DMS153 (cell line): ENCODE data around the gene ZC3HAV1.
"Not testable (repeated sequence)": the region's sequence is repeated elsewhere in the genome, so short reads cannot be mapped to it uniquely, and the experiment has no call there.

ENCODE experiments used
- DNase-seq: peaks from one replicate; lab custom pipeline; 2025; lab: John Stamatoyannopoulos, UW

The ZC3HAV1 gene

DNA sequence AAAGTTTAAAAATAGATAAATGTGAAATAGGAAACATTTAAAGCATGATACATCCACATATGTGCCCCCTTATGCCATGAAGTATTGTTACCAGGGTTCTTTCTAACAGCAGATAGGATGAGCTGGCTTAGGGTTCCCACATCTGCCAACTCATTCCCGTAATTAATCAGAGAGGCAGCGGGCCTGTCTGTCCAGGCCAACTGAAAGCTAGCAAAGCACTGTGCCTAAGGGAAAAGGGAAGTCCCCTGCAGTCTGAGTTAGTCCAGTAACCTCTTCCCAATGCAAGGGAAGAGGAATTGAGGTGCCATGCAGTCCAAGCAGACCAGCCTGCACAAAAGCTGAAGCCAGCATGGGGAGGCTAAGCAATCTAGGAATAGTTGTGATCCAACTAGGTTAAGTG is 55.4 kb downstream of the ZC3HAV1 start:
- no peak for DNase-seq

DNA sequence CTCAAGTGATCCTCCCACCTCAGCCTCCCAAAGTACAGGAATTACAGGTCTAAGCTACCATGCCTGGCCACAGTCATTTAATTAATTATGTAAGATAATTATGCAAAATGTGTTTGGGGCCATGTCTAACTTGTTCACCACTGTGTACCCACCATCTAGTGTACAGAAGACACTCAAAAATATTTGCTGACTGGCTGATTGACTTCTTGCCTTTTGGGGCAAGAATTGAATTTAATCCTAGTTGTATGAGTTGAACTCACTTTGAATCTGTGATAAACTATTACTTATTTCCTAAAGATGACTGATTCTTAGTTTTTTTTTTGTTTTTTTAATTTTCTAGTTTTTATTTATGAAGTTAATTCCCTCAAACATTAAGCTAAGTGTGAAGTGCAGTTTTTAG is 57.9 kb downstream of the ZC3HAV1 start:
- DNase-seq, result no peak

GRCh38 chr7:139049936-139050335 is 59.6 kb downstream of the ZC3HAV1 start:
- DNase-seq, result no peak

- DNase-seq, result no peak
Observed at GRCh38 chr7:139049111-139049510, 60.4 kb downstream of the ZC3HAV1 start.

GRCh38 chr7:139047970-139048369 is 61.5 kb downstream of the ZC3HAV1 start:
- no peak for DNase-seq

DNA sequence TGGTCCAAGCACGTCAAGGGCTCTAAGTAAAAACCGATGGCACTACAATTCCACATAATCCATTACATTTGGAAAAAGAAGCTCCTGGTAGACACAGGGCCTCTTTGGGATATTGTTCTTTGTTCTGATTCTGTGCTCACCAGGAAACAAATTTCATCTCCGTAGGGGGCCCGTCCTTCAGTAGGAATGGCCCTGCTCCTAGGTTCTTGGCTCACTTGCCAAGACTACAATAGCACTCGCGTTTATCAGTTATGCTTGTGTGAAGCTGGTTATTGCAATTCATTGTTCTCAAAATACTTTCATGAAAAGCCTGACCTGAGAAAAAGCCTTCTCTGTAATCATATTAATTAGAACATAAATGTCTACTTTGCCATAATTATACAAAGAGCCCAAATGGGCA is 63.4 kb downstream of the ZC3HAV1 start:
- DNase-seq, result no peak

GRCh38 chr7:139044813-139045794 is 64.4 kb downstream of the ZC3HAV1 start:
- no peak for DNase-seq

- DNase-seq, result peak; percentile 75
Observed at GRCh38 chr7:139043823-139044812, 65.4 kb downstream of the ZC3HAV1 start.

DNA sequence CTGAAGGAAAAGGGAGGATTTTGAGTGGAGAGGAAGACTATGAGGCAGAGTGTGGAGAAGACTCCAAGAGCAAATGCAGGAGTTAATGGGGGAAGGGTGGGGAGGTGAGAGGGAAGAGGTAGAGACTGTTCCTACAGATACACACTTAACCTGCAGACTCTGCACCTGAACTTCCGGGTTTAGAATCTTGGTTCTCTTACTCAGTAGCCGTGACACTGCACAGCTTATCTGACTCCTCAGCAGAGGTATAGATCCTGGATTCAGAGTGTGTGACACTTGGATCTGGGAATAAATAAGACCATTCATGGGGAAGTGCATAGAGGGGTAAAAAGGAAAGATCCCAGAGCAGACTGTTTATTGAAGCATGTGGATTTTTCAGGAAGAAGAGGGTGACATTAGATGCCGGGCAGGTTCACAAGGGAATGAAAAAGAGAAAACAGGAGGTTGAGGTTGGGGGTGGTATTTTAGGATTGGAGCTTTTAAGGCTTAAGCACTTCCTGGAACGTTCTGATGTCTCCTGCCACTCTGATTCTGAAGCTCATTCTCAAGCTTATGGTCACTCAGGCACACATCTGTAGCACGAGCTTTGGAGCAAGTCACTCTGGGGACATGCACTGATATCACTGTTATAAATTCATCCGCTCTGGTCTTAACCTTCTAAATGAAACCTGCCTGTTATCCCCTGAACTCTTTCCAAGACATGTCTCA is 68.0 kb downstream of the ZC3HAV1 start:
- DNase-seq, result peak; percentile 18

- no peak for DNase-seq
Observed at GRCh38 chr7:139038691-139039090, 70.8 kb downstream of the ZC3HAV1 start.

- DNase-seq, result no peak
Observed at GRCh38 chr7:139036901-139037300, 72.6 kb downstream of the ZC3HAV1 start.

DNA sequence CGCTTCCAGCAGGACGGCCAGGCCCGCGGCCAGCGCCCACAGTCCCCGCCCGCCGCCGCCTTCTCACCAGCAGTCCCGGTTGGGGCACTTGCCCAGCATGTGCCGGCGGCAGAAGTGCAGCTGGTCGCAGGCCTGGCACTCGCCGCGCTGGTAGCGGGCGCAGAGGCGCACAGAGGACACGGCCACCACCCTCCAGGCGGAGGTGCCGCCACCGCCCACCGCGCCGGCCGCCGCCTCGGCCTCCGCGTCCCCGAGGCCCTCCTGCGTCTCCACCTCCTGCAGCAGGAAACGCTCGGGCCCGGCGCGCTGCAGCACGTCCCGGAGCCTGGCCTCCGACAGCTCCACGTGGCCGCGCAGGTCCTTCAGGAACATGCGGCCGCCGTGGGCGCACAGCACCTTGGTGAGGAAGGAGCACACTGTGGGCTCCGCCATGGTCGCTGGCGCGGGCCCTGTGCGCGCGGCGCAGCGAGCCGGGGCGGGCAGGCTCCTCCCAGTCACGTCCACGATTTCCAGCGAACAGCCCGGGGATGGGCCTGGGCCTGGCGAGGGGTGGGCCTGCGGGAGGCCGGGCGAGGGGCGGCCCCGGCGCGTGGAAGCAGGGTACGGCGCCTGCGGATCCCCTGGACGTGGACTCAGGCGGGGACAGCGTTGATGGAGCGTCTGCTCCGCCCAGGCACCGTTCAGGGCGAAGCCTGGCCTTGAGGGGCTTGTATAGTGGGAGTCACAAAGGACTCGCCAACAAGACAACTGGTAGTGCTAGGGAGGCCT is 73.8 kb downstream of the ZC3HAV1 start, which contains the start of gene ZC3HAV1L:
ZC3HAV1L (minus strand) TSS at position 457 of the 768 bp plus-strand sequence; CDS start at position 432, 25 bp downstream.
- peak; percentile 40 for DNase-seq

- no peak for DNase-seq
Observed at GRCh38 chr7:139034855-139035585, 74.5 kb downstream of the ZC3HAV1 start.

DNA sequence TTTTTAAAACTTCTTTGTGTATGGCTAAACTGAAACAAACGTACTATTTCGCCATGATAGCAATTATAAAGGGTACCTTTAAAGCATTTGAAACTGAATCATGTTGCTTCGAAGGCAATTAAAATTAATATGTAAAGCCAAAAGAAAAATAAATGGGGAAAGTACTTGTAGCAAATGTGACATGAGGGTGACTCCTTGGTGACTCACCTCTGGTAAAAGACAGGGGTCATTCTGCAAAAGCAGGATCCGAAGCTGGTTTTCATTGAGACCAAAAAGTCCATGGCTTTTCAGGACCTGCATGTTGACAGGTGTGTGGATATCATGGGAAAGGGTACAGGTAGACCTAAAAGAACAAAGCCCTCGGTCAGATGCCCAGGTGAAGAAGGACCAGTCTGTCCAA is 75.2 kb downstream of the ZC3HAV1 start:
- no peak for DNase-seq

DNA sequence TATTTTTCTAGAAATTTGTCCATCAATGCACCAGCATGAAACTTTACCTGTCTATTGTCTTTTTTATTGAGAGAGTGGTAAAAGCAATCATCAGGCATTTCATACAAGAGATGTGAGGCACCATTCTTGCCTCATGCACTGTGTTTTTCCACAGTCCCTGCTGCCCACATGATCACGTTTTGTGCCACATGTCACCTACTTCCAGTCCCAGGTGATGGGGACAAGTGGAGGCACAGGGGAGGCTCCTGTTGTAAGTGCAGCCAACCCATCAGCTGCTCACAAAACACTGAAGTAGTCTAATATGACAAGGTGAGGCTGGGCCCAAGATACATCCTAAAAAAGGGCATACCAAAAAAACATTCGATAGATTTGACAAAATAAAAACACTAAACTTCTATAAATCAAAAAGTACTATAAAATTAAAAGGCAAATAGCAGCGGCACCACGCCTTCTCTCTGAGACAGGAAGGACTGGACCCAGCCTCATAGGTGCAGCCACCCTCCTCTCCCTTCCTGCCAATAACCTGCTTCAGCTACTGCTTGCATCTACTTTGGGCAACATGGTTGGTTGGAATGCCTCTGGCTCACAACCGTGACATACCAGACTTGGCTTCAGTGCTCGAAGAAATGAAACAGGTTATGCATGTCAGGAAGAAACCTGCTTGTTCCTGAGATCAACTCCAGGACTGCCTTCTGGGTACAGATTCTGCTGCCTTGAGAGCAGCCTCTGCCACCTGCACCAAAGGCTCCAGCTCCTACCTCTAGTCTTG is 76.0 kb downstream of the ZC3HAV1 start:
- DNase-seq, result no peak

DNA sequence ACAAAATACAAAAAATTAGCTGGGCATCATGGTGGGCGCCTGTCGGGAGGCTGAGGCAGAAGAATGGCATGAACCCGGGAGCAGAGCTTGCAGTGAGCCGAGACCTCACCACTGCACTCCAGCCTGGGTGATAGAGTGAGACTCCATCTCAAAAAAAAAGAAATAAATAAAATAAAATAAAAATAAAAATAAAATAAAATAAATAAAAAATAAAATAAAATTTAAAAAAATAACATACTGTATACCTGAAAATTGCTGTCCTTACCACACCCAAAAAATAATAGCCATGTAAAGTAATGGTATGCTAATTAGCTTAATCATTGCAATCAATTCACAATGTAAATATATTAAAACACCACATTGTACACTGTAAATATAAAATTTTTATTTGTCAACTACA is 77.0 kb downstream of the ZC3HAV1 start:
- DNase-seq, result no peak

- DNase-seq, result no peak
Observed at GRCh38 chr7:139029353-139029752, 80.2 kb downstream of the ZC3HAV1 start.

GRCh38 chr7:139026551-139026950 is 83.0 kb downstream of the ZC3HAV1 start:
- DNase-seq, result no peak

- not testable (repeated sequence) for DNase-seq
Observed at GRCh38 chr7:139025861-139026260, 83.7 kb downstream of the ZC3HAV1 start.
